Body of pancreas (tissue), 4 donors: ENCODE measurements around the gene OAS3. TPM values are rescaled to one million over a fixed set of nuclear protein-coding genes. Genes with fewer than 3 reads are reported as not detected.

Experiments
- ATAC-seq: fragments of 150-250 bp; one replicate; pipeline ENCODE4 v1.9.1; 2016
- DNase-seq, 4 donors: peaks; one replicate each; pipeline ENCODE4 v3.0.0-alpha.2; 2019
- H3K27ac ChIP-seq, 4 donors: fragments of 200-600 bp; sonication (generic); 1 replicate in 3 of 4; 2 replicates in 1 of 4; pipeline versions ENCODE4 v1.5.1 to v1.6.1; 2016 to 2019; ENCODE audit warnings: mild to moderate bottlenecking in 1 of 4, mixed read lengths in 1 of 4, moderate library complexity in 1 of 4
- H3K27me3 ChIP-seq, 2 donors: fragments of 200-600 bp; sonication (generic); one replicate each; pipeline ENCODE4 v1.6.0; 2016; ENCODE audit warnings: mild to moderate bottlenecking in 1 of 2
- H3K36me3 ChIP-seq, 2 donors: fragments of 200-600 bp; sonication (generic); replicated peaks in 1 of 2; 2 replicates each; pipeline ENCODE4 v1.5.1; 2016; ENCODE audit warnings: low read depth in 2 of 2; ENCODE audit not compliant: insufficient read depth in 1 of 2
- H3K4me1 ChIP-seq: fragments of 200-600 bp; sonication (generic); one replicate; pipeline ENCODE4 v1.6.0; 2016
- H3K4me3 ChIP-seq, 2 donors: fragments of 200-600 bp; sonication (generic); 1 replicate in 1 of 2; 2 replicates in 1 of 2; pipeline ENCODE4 v1.5.1; 2016 to 2019
- H3K9me3 ChIP-seq, 3 donors: fragments of 200-600 bp; sonication (generic); 1 replicate in 2 of 3; 2 replicates in 1 of 3; pipeline ENCODE4 v1.5.1; 2016
- CTCF ChIP-seq, 7 experiments: fragments of 450-650 bp in 4 of 7; fragments of 200-600 bp in 3 of 7; sonication (generic) in 3 of 7; IDR thresholded peaks; one replicate each; pipeline ENCODE4 v1.5.1; 2016 to 2019; ENCODE audit warnings: antibody characterized with exemption in 7 of 7
- POLR2A ChIP-seq, 3 donors: fragments of 450-650 bp; IDR thresholded peaks; one replicate each; pipeline ENCODE4 v1.6.1; 2016; ENCODE audit warnings: antibody characterized with exemption in 3 of 3, mild to moderate bottlenecking in 2 of 3
- WGBS, 2 donors: methylation state at CpG; one replicate each; pipeline ENCODE4 v1.1.5; 2017; 5-methylcytosine and 5-hydroxymethylcytosine counted together
- intact Hi-C: fragments of 100-400 bp; cut with DNase I; formaldehyde crosslinking; loops from one replicate; pipeline ENCODE4 v1.15.1; 2023
- total RNA-seq, 2 donors: library from RNA; depleted of rRNA; stranded (reverse); fragments of >200 nt; gene quantifications; one replicate each; pipeline ENCODE4 v1.1.0, GENCODE V29; 2016

Gene OAS3
- total RNA-seq, 2 donors from 2014 or later = 2.3 to 18.1 TPM

GRCh38 chr12:112894128-112894527, 44.1 kb upstream of the OAS3 start:
- intact Hi-C loops = loop anchor here (10.0 kb wide), 1 partner anchor 141 kb away; no protein-coding TSS in a partner anchor
- no peak for DNase-seq
- no peak for ATAC-seq
- no peak overlapping the region for H3K27ac ChIP-seq
- no peak overlapping the region for H3K4me3 ChIP-seq
- no peaks in the 10 kb centered on the region for H3K36me3 ChIP-seq
- no peak for TF ChIP-seq POLR2A (IDR thresholded peaks at IDR 0.05)
- no peak for TF ChIP-seq CTCF (IDR thresholded peaks at IDR 0.05)
- no peaks in the 10 kb centered on the region for H3K27me3 ChIP-seq
- no peaks in the 10 kb centered on the region for H3K4me1 ChIP-seq
- no peaks in the 10 kb centered on the region for H3K9me3 ChIP-seq

- no peak for TF ChIP-seq POLR2A (IDR thresholded peaks at IDR 0.05)
- no peak for TF ChIP-seq CTCF (IDR thresholded peaks at IDR 0.05)
- ATAC-seq = no peak
- Histone ChIP-seq H3K9me3 (no peaks in the 10 kb centered on the region), H3K36me3 (no peaks in the 10 kb centered on the region), H3K4me1 (no peaks in the 10 kb centered on the region), H3K27ac (no peak overlapping the region), H3K4me3 (no peak overlapping the region), H3K27me3 (no peaks in the 10 kb centered on the region)
- intact Hi-C loops = loop anchor here (10.0 kb wide), 1 partner anchor 136 kb away; no protein-coding TSS in a partner anchor
- WGBS, 2 donors = 65 to 69% methylated on average over 6 of the region's 6 CpGs
- DNase-seq = no peak
Observed at GRCh38 chr12:112898380-112898779, 39.9 kb upstream of the OAS3 start.

GRCh38 chr12:112900298-112901145, 37.8 kb upstream of the OAS3 start:
- no peak for TF ChIP-seq POLR2A (IDR thresholded peaks at IDR 0.05)
- peak; percentile 50 to 78 (median 65) for TF ChIP-seq CTCF (IDR thresholded peaks at IDR 0.05)
- no peaks in the 10 kb centered on the region for H3K27me3 ChIP-seq
- no peaks in the 10 kb centered on the region for H3K9me3 ChIP-seq
- no peak overlapping the region for H3K4me3 ChIP-seq
- WGBS, 2 donors = 71 to 74% methylated on average over 11 of the region's 11 CpGs
- no peaks in the 10 kb centered on the region for H3K36me3 ChIP-seq
- no peak overlapping the region for H3K27ac ChIP-seq
- intact Hi-C loops = no loop called here
- no peaks in the 10 kb centered on the region for H3K4me1 ChIP-seq
- no peak for ATAC-seq
- DNase-seq = peak; percentile 39 to 60 (median 50)

- ATAC-seq (no peak), DNase-seq (no peak)
- H3K4me1 ChIP-seq = peaks cover 7% of the 10 kb centered on the region
- 92 to 100% methylated on average over 1 to 2 of the region's 2 CpGs for WGBS, 2 donors
- H3K27ac ChIP-seq = no peak overlapping the region
- intact Hi-C loops = no loop called here
- no peaks in the 10 kb centered on the region for H3K36me3 ChIP-seq
- no peaks in the 10 kb centered on the region for H3K9me3 ChIP-seq
- TF ChIP-seq POLR2A (IDR thresholded peaks at IDR 0.05) = no peak
- TF ChIP-seq CTCF (IDR thresholded peaks at IDR 0.05) = no peak
- no peaks in the 10 kb centered on the region for H3K27me3 ChIP-seq
- H3K4me3 ChIP-seq = no peak overlapping the region
Observed at GRCh38 chr12:112901271-112901670, 37.0 kb upstream of the OAS3 start.

GRCh38 chr12:112904571-112904970, 33.7 kb upstream of the OAS3 start:
- Histone ChIP-seq H3K27me3 (no peaks in the 10 kb centered on the region), H3K27ac (no peak overlapping the region), H3K36me3 (no peaks in the 10 kb centered on the region), H3K9me3 (no peaks in the 10 kb centered on the region), H3K4me3 (no peak overlapping the region), H3K4me1 (peaks cover 20% of the 10 kb centered on the region)
- DNase-seq = no peak
- intact Hi-C loops = no loop called here
- ATAC-seq = no peak
- TF ChIP-seq CTCF (IDR thresholded peaks at IDR 0.05) (no peak), POLR2A (IDR thresholded peaks at IDR 0.05) (no peak)
